ENCODE measurements around the gene MORN4. TPM values are rescaled to one million over a fixed set of nuclear protein-coding genes. Genes with fewer than 3 reads are reported as not detected.

Gene MORN4
- total and polyA plus RNA-seq, 2 of the 13 experiments (the other 11 are each of a cell fraction or from before 2014, with no cell fraction given): 3.4 to 9.1 TPM

- no TSS peak for BruUV-seq (replicated peaks)
- ATAC-seq (no peak), DNase-seq (ENCODE audit: low spot score) (no peak), FAIRE-seq (no peak)
- H3K9me3 ChIP-seq (ENCODE audit: low read length): no peaks in the 10 kb centered on the region
- intact Hi-C loops (cut with micrococcal nuclease; ENCODE audit: unreplicated experiment) (no loop called here), in situ Hi-C loops (cut with HindIII; ENCODE audit: extremely low pct_ligation_motif_present, low pct_unique_long_range_greater_than_20kb) (no loop called here)
- no peak overlapping the region for H3K9ac ChIP-seq (ENCODE audit: insufficient read depth, low read depth, low read length)
- H3K4me1 ChIP-seq (ENCODE audit: insufficient read depth, low read length): peaks cover 51% of the 10 kb centered on the region
- CTCF ChIA-PET (ENCODE audit: low intra/inter-chr PET ratio, low total read pairs): no interaction called here
- no peaks in the 10 kb centered on the region for H4K20me1 ChIP-seq (ENCODE audit: insufficient read depth, low read length)
- H3K4me3 ChIP-seq (replicated peaks in 1 of 3; ENCODE audit: insufficient read depth in 1 of 3, low read depth in 2 of 3, low read length in 3 of 3): no peak overlapping the region
- POLR2A ChIA-PET: no interaction called here
- peaks cover 3% of the 10 kb centered on the region for H3K79me2 ChIP-seq (ENCODE audit: insufficient read depth, low read length)
- no peaks in the 10 kb centered on the region for H3K27me3 ChIP-seq (ENCODE audit: control insufficient read depth in 1 of 2, insufficient read depth in 2 of 2, low read length in 2 of 2)
- WGBS (ENCODE audit: low lambda C conversion rate): 56% methylated on average over 2 of the region's 5 CpGs
- no peak overlapping the region for H2AFZ ChIP-seq (ENCODE audit: low read length)
- TF ChIP-seq SOX13 (IDR thresholded peaks at IDR 0.05) (no peak), SOX13 (CRISPR knock-in tag; conservative IDR thresholded peaks at IDR 0.05 in 1 of 2, IDR thresholded peaks at IDR 0.05 in 1 of 2) (no peak), GATAD1 (CRISPR knock-in tag; IDR thresholded peaks at IDR 0.05) (no peak), MYC (CRISPR knock-in tag; IDR thresholded peaks at IDR 0.05; ENCODE audit: borderline replicate concordance) (no peak)
- no peaks in the 10 kb centered on the region; a peak in 1 of 5 replicates for H3K36me3 ChIP-seq (replicated peaks in 1 of 2; ENCODE audit: control insufficient read depth in 1 of 2, insufficient read depth in 2 of 2, low read length in 2 of 2)
- no peak overlapping the region for H3K27ac ChIP-seq (ENCODE audit: extremely low read length, insufficient read depth, low read length)
- H3K4me2 ChIP-seq (ENCODE audit: low read depth, low read length): no peak overlapping the region
Observed at GRCh38 chr10:97590748-97591495, 42.4 kb downstream of the MORN4 start.

GRCh38 chr10:97590082-97590747 lies 43.1 kb downstream of the MORN4 start:
- Histone ChIP-seq H3K79me2 (ENCODE audit: insufficient read depth, low read length) (peaks cover 3% of the 10 kb centered on the region), H3K4me1 (ENCODE audit: insufficient read depth, low read length) (peaks cover 52% of the 10 kb centered on the region), H2AFZ (ENCODE audit: low read length) (no peak overlapping the region), H3K27ac (ENCODE audit: extremely low read length, insufficient read depth, low read length) (no peak overlapping the region), H3K27me3 (ENCODE audit: control insufficient read depth in 1 of 2, insufficient read depth in 2 of 2, low read length in 2 of 2) (no peaks in the 10 kb centered on the region), H3K9ac (ENCODE audit: insufficient read depth, low read depth, low read length) (no peak overlapping the region), H3K36me3 (replicated peaks in 1 of 2; ENCODE audit: control insufficient read depth in 1 of 2, insufficient read depth in 2 of 2, low read length in 2 of 2) (no peaks in the 10 kb centered on the region; a peak in 1 of 5 replicates), H3K4me2 (ENCODE audit: low read depth, low read length) (no peak overlapping the region), H3K9me3 (ENCODE audit: low read length) (no peaks in the 10 kb centered on the region), H4K20me1 (ENCODE audit: insufficient read depth, low read length) (no peaks in the 10 kb centered on the region), H3K4me3 (replicated peaks in 1 of 3; ENCODE audit: insufficient read depth in 1 of 3, low read depth in 2 of 3, low read length in 3 of 3) (no peak overlapping the region)
- BruUV-seq (replicated peaks): no TSS peak
- in situ Hi-C loops (cut with HindIII; ENCODE audit: extremely low pct_ligation_motif_present, low pct_unique_long_range_greater_than_20kb) (no loop called here), intact Hi-C loops (cut with micrococcal nuclease; ENCODE audit: unreplicated experiment) (no loop called here)
- DNase-seq (ENCODE audit: low spot score) (no peak), ATAC-seq (no peak), FAIRE-seq (no peak)
- ChIA-PET CTCF (ENCODE audit: low intra/inter-chr PET ratio, low total read pairs) (no interaction called here), POLR2A (no interaction called here)
- WGBS (ENCODE audit: low lambda C conversion rate): 92% methylated on average over 10 of the region's 15 CpGs
- TF ChIP-seq ZSCAN5A (CRISPR knock-in tag; IDR thresholded peaks at IDR 0.05; ENCODE audit: borderline replicate concordance) (no peak), HNRNPH1 (optimal IDR thresholded peaks at IDR 0.05; ENCODE audit: low read depth, low read length) (no peak), MNT (IDR thresholded peaks at IDR 0.05) (no peak), ZXDC (CRISPR knock-in tag; IDR thresholded peaks at IDR 0.05) (no peak), ZNF784 (CRISPR knock-in tag; IDR thresholded peaks at IDR 0.05; ENCODE audit: borderline replicate concordance) (no peak)

Measured in HepG2 (cell line).